ENCODE results near the gene PFDN1.

Gene PFDN1

GRCh38 chr5:140329739-140330481, 27.0 kb upstream of the PFDN1 start:
- no peak for DNase-seq (ENCODE audit: low read depth in 2 of 2, low spot score in 1 of 2)

- no peak for DNase-seq (ENCODE audit: low read depth in 2 of 2, low spot score in 1 of 2)
These were observed 25.3 kb upstream of the PFDN1 start for GRCh38 chr5:140328036-140328764.

- DNase-seq (ENCODE audit: low read depth in 2 of 2, low spot score in 1 of 2) = no peak
These were observed 24.7 kb upstream of the PFDN1 start for GRCh38 chr5:140327589-140327988.

DNA sequence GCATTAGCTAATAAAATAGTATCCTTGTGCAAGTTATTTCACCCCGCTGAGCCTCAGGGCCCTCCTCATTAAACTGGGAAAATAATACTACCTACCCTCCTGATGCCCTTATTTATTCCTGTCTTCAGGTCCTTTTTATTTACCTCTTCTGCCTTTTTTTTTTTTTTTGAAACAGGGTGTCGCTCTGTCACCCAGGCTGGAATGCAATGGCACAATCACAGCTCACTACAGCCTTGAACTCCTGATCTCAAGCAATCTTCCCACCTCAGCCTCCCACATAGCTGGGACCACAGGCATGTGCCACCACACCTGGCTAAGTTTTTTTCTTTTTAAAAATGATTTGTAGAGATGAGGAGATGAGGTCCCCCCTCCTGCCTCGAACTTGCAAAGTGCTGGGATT, 22.6 kb upstream of the PFDN1 start:
- DNase-seq (ENCODE audit: low read depth in 2 of 2, low spot score in 1 of 2) = no peak

DNA sequence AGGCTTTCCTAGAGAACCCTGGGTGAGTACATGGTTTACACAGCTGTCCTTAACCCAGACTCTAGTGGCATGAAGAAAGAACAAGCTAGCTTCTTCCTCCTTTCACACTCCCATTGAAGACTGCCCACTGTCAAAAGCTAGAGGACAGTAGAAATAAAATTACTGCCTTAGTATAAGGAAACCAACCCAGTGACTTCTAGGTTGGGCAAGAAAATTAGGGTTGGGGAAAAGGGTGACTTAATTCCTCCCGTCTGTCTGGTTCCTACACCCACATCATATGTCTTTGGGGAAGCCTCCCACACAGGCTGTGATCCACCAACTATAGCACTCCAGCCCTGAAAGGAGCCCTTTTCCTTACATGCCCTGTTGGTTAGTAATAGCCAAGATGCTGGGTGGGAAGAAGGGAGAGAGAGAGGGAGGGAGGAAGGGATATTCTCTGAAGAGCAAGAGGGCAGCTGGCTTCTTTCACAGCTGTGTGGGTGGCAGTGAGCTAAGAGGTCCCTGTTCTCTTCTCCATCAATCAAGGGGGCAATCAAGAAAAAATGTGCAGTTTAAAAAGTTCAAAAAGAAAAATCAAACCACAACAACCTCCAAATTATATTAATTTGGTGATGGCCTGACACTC, 21.8 kb upstream of the PFDN1 start:
- DNase-seq (ENCODE audit: low read depth in 2 of 2, low spot score in 1 of 2) = no peak

GRCh38 chr5:140324041-140324600, 21.2 kb upstream of the PFDN1 start:
- no peak for DNase-seq (ENCODE audit: low read depth in 2 of 2, low spot score in 1 of 2)

DNA sequence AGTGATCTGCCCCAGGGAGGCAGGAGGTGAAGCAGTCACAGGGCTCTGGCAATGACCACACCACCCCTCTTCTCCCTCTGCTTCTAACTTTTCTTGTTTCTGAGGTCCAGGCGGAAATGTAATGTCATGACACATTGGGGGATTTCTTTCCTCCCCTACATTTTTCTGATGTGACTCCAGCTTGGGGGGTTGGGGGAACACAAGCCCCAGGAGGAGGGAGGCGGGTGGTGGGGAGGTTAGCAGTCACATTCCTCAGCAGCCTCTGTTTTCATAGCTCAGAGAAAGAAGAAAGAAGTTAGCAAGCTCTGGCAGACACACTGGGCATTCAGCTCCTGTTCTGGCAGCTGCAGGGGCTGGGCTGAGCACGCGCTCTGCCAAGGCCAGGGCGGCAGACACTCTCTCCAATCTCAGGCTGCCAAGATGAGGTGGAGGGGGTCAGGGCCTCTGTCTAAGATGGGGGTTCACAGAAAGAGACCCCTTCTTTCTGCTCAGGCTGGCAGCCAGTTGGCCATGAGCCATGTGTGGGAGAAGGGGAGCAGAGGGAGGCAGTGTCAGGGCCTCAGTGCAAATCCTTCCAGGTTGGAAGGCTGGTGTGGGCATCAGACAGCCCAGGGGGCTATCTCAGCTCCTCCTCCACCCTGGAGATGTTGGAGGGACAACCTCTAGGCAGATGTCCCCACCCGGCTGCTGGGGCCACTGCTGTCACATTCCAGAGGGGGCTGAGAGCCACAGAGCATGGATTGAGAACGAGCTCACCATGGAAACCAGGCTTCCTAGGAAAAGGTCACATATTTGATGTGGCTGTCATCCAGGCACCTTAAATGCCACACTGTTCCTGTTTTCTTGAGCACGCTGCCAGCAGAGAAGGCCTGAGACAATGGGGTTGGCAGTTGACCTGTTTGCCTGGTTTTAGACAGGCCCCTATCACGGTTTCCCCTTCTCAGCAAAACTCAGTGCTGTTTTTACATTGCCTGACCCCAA, 20.1 kb upstream of the PFDN1 start:
- DNase-seq (ENCODE audit: low read depth in 2 of 2, low spot score in 1 of 2) = no peak

- DNase-seq (ENCODE audit: low read depth in 2 of 2, low spot score in 1 of 2) = no peak
These were observed 18.9 kb upstream of the PFDN1 start for GRCh38 chr5:140321796-140322195.

DNA sequence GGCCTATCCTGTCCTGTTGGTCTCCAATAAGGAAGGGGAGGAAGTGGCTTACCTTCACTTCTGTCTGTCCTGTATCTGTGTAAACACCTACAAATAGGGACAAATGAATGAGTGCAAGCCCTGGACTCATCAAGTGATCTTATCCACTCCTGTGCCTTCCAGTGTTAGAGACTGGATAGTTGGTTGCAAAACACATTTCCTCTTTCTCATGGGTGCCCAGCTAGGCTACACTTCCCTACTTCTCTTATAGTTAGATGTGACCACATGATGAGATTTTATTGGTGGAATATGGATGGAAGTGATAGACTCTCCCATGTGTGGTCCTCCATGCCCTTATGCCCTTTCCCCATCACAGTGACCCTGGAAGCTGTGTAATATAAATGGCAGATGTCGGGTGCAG, 16.9 kb upstream of the PFDN1 start:
- DNase-seq (ENCODE audit: low read depth in 2 of 2, low spot score in 1 of 2) = no peak

GRCh38 chr5:140318792-140319191, 15.9 kb upstream of the PFDN1 start:
- DNase-seq (ENCODE audit: low read depth in 2 of 2, low spot score in 1 of 2) = no peak

- DNase-seq (ENCODE audit: low read depth in 2 of 2, low spot score in 1 of 2) = no peak
These were observed 15.0 kb upstream of the PFDN1 start for GRCh38 chr5:140317859-140318258.

GRCh38 chr5:140312791-140313189, 9.9 kb upstream of the PFDN1 start:
- DNase-seq (ENCODE audit: low read depth in 2 of 2, low spot score in 1 of 2) = no peak

DNA sequence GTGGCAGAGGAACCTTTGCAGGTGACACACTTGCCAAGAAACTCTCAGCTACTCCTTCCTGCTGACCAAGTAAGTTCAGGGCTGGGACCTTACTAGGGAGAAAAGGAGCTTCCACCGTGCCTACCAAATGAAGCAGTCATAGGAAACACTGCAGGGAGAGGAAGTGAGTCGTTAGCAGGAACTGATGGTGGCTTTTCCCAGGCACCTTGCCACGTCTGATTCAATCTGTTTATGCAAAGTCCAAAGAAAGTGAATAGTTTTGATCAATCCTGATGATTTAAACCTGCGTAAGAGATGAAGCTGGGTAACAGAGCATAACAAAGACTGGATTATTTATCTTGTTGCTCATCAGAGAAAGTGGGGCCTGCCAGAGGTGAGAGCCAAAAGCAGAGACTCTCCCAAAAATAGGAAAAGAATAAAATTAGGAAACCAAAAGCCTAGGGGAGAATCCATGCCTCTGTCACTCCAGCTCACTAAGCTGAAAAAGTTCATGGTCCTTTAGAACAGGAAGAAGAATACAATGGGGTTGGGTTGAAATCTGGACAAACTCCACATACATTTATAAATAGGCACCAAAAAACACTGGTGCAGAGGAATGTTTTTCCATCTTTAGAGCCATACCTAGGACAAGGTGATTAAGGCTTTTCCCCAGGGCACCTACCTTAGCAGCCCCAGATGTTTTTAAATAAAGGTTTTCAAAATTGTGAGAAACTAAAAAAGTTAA, 9.3 kb upstream of the PFDN1 start:
- no peak for DNase-seq (ENCODE audit: low read depth in 2 of 2, low spot score in 1 of 2)

DNA sequence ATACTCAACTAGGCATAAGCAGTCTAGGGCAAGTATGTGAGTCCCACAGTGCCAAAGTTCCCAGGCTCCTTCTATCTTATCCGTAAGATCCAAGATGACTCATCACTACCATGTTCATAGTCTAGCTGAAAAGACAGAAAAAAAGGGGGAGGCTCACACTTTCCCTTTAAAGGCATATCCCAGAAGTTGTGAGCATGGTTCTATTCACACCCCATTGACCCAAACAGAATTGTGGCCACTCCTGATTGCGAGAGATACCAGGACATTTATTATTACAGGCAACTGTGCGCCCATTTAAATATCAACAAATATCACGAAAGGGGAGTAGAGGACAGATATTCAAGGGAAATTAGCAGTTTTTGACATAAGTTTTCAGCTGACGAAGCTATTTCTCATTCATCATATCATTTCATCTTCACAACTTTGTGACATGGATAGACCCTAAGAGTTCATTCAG, 8.1 kb upstream of the PFDN1 start:
- DNase-seq (ENCODE audit: low read depth in 2 of 2, low spot score in 1 of 2) = no peak

- no peak for DNase-seq (ENCODE audit: low read depth in 2 of 2, low spot score in 1 of 2)
These were observed 7.5 kb upstream of the PFDN1 start for GRCh38 chr5:140310434-140310833.

DNA sequence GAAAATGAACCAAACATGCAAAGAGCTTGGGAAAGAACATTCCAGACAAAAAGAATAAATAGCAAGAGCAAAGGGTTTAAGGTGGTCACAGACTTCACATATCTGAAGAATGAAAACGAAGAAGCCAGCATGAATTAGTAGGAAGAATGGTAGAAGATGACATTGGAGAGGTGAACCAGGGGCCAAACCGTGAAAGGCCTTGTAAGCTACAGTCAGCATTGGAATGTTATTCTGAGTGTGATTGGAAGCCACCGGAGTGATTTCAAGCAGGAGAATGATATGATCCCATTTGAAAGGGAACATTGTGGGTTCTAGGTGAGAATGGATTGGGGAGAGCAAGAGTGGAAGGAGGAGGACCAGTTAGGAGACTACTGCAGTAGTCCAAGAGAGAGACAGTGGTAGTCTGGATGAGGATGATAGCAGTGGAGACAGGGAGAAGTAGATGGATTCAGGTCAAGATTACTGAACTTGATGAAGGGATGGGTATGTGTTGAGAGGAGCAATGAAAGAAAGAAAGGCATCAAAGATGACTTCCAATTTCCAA, 6.9 kb upstream of the PFDN1 start:
- DNase-seq (ENCODE audit: low read depth in 2 of 2, low spot score in 1 of 2) = no peak

- DNase-seq (ENCODE audit: low read depth in 2 of 2, low spot score in 1 of 2) = no peak
These were observed 2.6 kb upstream of the PFDN1 start for GRCh38 chr5:140305471-140305870.

DNA sequence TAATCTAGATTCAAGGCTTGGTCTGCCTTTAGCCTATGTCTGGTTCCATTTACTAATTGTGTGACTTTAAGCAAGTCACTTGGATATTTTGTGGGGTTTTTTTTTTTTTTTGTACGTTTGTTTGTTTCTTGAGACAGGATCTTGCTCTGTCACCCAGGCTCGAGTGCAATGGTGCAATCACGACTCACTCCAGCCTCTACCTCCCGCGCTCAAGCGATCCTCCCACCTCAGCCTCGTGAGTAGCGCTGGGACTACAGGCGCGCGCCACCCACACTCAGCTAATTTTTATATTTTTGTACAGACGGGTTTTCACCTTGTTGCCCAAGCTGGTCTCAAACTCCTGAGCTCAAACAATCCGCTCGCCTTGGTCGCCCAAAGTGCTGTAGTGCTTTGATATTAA, 1.1 kb upstream of the PFDN1 start:
- no peak for DNase-seq (ENCODE audit: low read depth in 2 of 2, low spot score in 1 of 2)

DNA sequence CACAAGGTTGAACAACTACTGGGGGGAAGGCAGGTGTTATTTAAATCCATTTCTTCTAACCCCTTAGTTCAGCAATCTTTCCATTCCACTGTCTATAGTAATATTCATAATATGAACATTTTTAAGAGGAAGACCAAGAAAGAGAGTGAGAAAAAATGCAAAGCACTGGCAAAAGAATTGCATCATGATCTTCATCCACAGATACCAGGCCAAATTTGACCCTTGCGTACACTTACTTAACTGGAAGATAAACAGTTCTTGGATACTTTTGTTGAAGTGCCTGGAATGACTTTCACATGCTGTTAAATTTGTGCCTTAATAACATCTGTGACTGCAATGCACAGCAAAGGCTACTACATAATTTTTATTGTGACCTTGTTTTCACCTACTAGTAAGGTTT, 1.8 kb downstream of the PFDN1 start:
- DNase-seq (ENCODE audit: low read depth in 2 of 2, low spot score in 1 of 2) = no peak

DNA sequence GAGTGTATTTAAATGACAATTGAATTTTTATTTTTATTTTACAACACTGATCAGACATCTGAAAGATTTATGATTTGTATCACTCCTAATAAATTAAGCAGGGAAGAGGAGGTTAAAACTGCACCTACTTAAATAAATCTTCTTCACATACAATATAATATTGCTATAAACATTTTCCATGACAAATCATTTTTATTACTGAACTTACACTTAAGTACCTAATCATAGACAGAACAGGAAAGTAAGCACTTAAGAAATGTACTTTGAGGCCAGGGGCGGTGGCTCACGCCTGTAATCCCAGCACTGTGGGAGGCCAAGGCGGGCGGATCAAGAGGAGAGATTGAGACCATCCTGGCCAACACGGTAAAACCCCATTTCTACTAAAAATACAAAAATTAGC, 3.8 kb downstream of the PFDN1 start:
- no peak for DNase-seq (ENCODE audit: low read depth in 2 of 2, low spot score in 1 of 2)

Measured in stimulated activated CD8-positive, alpha-beta memory T cell treated with anti-CD3 and anti-CD28 coated beads, Interleukin-4, amount 100 ng/mL, for 1 hour (primary cell).